Glutamatergic neuron (in vitro differentiated cells): ENCODE measurements around the gene NFIX. TPM values are rescaled to one million over a fixed set of nuclear protein-coding genes. Genes with fewer than 3 reads are reported as not detected.

ENCODE experiments used
- DNase-seq: peaks from one replicate; pipeline ENCODE4 v3.0.0; 2022
- H3K27ac Mint-ChIP-seq: one replicate; pipeline ENCODE4 v1.8.0; 2020; ENCODE audit warnings: mild to moderate bottlenecking, mixed read lengths, inconsistent platforms; ENCODE audit not compliant: unreplicated experiment
- H3K27me3 Mint-ChIP-seq: one replicate; pipeline ENCODE4 v1.8.0; 2020; ENCODE audit warnings: mild to moderate bottlenecking, moderate library complexity, mixed read lengths, inconsistent platforms; ENCODE audit not compliant: unreplicated experiment
- H3K36me3 Mint-ChIP-seq: one replicate; pipeline ENCODE4 v1.8.0; 2020; ENCODE audit warnings: mild to moderate bottlenecking, mixed read lengths, inconsistent platforms; ENCODE audit not compliant: unreplicated experiment
- H3K4me1 Mint-ChIP-seq: one replicate; pipeline ENCODE4 v1.8.0; 2020; ENCODE audit warnings: mild to moderate bottlenecking, low read depth, mixed read lengths, inconsistent platforms; ENCODE audit not compliant: unreplicated experiment
- H3K4me3 Mint-ChIP-seq: one replicate; pipeline ENCODE4 v1.8.0; 2020; ENCODE audit warnings: mild to moderate bottlenecking, mixed read lengths, inconsistent platforms; ENCODE audit not compliant: unreplicated experiment
- H3K9me3 Mint-ChIP-seq: one replicate; pipeline ENCODE4 v1.8.0; 2020; ENCODE audit warnings: mild to moderate bottlenecking, moderate library complexity, mixed read lengths, inconsistent platforms; ENCODE audit not compliant: unreplicated experiment
- total RNA-seq: library from RNA; stranded (reverse); fragmentation: NEBNext Ultra II Directional; extraction: Animal tissue kit (Norgen Biotek cat#: 25700); gene quantifications from one replicate; pipeline ENCODE4 v1.2.1, GENCODE V29; 2021; ENCODE audit not compliant: unreplicated experiment
- TF ChIP-seq, protein P1 (sequence below): fragments of 200-600 bp; sonication (generic); IDR thresholded peaks from one replicate; pipeline ENCODE4 v1.5.0; 2021; ENCODE audit not compliant: partially characterized antibody, unreplicated experiment

Gene NFIX
- total RNA-seq, 1 donor from 2014 or later: 2.4 TPM

- Mint-ChIP-seq H3K4me3 (no peak overlapping the region), H3K36me3 (no peaks in the 10 kb centered on the region), H3K9me3 (peaks cover 6% of the 10 kb centered on the region), H3K4me1 (peaks cover 22% of the 10 kb centered on the region), H3K27me3 (peaks cover 11% of the 10 kb centered on the region), H3K27ac (no peak overlapping the region)
- DNase-seq: no peak
- TF ChIP-seq, protein P1, sequence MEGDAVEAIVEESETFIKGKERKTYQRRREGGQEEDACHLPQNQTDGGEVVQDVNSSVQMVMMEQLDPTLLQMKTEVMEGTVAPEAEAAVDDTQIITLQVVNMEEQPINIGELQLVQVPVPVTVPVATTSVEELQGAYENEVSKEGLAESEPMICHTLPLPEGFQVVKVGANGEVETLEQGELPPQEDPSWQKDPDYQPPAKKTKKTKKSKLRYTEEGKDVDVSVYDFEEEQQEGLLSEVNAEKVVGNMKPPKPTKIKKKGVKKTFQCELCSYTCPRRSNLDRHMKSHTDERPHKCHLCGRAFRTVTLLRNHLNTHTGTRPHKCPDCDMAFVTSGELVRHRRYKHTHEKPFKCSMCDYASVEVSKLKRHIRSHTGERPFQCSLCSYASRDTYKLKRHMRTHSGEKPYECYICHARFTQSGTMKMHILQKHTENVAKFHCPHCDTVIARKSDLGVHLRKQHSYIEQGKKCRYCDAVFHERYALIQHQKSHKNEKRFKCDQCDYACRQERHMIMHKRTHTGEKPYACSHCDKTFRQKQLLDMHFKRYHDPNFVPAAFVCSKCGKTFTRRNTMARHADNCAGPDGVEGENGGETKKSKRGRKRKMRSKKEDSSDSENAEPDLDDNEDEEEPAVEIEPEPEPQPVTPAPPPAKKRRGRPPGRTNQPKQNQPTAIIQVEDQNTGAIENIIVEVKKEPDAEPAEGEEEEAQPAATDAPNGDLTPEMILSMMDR: no peak
Observed at GRCh38 chr19:13063461-13064091, 68.3 kb downstream of the NFIX start.

DNA sequence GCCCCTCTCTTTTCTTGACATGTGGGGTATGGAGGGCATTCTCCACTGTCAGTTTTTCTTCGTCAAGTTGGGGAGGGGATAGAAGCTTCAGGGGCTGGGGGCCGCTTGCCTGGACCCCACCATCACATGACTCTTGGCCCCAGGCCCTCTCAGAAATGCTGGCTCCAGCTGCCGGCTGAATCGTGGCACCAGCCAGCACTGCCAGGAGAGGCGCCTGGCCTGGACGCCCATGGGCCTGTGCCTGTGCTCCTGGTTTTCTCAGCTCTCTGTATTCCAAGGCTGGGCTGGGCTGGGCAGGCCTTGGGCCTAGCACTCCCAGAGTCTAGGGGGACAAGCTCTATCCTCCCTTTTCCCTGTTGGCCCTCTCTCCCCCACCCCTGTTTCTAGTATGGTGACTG, 68.8 kb downstream of the NFIX start:
- peaks cover 10% of the 10 kb centered on the region for H3K27me3 Mint-ChIP-seq
- peaks cover 6% of the 10 kb centered on the region for H3K9me3 Mint-ChIP-seq
- no peak overlapping the region for H3K4me3 Mint-ChIP-seq

GRCh38 chr19:13066226-13066625, 71.0 kb downstream of the NFIX start:
- Mint-ChIP-seq H3K4me1 (peaks cover 16% of the 10 kb centered on the region), H3K9me3 (peaks cover 2% of the 10 kb centered on the region), H3K27me3 (peaks cover 10% of the 10 kb centered on the region), H3K27ac (no peak overlapping the region), H3K36me3 (no peaks in the 10 kb centered on the region), H3K4me3 (no peak overlapping the region)
- DNase-seq: no peak
- TF ChIP-seq, protein P1: no peak

More for the DNA sequence above, 68.8 kb downstream of the NFIX start:
- TF ChIP-seq, protein P1: no peak
- Mint-ChIP-seq H3K36me3 (no peaks in the 10 kb centered on the region), H3K4me1 (peaks cover 20% of the 10 kb centered on the region), H3K27ac (no peak overlapping the region)
- no peak for DNase-seq

DNA sequence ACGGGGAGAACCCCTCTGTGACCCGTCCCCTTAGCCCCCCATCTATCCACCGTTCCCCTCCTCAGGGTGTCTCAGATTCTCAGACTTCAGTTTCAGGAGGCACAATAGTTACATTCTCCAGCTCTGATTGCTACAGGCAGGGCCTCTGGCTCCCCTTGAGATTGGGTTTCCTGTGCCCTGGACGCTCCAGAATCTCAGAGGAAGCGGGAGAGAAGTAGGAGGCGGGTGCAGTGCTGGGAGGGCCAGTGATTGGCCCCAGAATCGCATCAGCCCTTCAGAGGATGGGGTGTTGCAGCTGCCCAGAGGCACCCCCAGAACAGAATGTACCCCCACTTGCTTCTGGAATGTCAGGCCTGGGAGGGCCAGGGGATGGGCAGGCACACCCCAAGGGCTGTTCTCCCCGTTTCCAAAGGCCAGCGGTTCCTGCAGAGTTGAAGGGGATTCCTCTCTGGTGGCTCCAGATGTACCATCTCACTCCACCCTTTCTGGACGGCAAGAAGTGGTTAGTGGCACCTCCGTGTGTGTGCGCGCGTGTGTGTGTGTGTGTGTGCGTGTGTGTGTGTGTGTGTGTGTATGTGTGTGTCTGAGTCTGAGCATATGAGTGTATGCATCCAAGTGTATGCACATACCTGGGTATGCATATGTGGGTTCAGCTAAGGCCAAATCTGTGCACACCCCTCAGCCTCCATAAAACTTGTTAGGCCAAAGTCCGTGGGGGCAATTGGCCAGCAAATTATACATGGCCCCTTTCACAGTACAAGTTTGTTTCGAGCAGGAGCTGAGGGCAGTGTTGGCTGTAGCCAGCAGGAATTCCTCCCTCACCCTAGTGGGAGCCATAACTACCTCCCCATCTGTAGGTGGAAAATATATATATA, 71.9 kb downstream of the NFIX start:
- peaks cover 11% of the 10 kb centered on the region for H3K4me1 Mint-ChIP-seq
- TF ChIP-seq, protein P1: no peak
- no peak overlapping the region for H3K27ac Mint-ChIP-seq
- H3K4me3 Mint-ChIP-seq: no peak overlapping the region
- no peak for DNase-seq
- H3K36me3 Mint-ChIP-seq: no peaks in the 10 kb centered on the region
- no peaks in the 10 kb centered on the region for H3K9me3 Mint-ChIP-seq
- H3K27me3 Mint-ChIP-seq: peaks cover 8% of the 10 kb centered on the region
